ENCODE results near the gene CCL18.
"Not testable (repeated sequence)": the region's sequence is repeated elsewhere in the genome, so short reads cannot be mapped to it uniquely, and the experiment has no call there.

The CCL18 gene

GRCh38 chr17:36118477-36119353, 54.6 kb downstream of the CCL18 start:
- DNase-seq (ENCODE audit: low spot score), result no peak
- no peak overlapping the region for H3K27ac ChIP-seq
- H3K4me3 ChIP-seq, result no peak overlapping the region
- TF ChIP-seq CTCF (IDR thresholded peaks at IDR 0.05), result no peak

- TF ChIP-seq CTCF (IDR thresholded peaks at IDR 0.05), result no peak
Measured at GRCh38 chr17:36120221-36120620, 56.1 kb downstream of the CCL18 start.

GRCh38 chr17:36121099-36121498, 57.0 kb downstream of the CCL18 start:
- H3K4me3 ChIP-seq; DNase-seq (ENCODE audit: low spot score); H3K27ac ChIP-seq: not testable (repeated sequence)

More at GRCh38 chr17:36120221-36120620, 56.1 kb downstream of the CCL18 start:
- no peak for DNase-seq (ENCODE audit: low spot score)
- Histone ChIP-seq H3K27ac (no peak overlapping the region), H3K4me3 (no peak overlapping the region)
